Stimulated activated CD8-positive, alpha-beta memory T cell treated with anti-CD3 and anti-CD28 coated beads, Interleukin-15, amount 100 ng/mL, for 24 hours (primary cell): ENCODE results near the gene SNRNP70.
"Not testable (repeated sequence)": the region's sequence is repeated elsewhere in the genome, so short reads cannot be mapped to it uniquely, and the experiment has no call there.

Experiments used
- DNase-seq: peaks from one replicate; pipeline ENCODE4 v3.0.0-alpha.2; 2020; ENCODE audit warnings: low read depth

Gene SNRNP70

DNA sequence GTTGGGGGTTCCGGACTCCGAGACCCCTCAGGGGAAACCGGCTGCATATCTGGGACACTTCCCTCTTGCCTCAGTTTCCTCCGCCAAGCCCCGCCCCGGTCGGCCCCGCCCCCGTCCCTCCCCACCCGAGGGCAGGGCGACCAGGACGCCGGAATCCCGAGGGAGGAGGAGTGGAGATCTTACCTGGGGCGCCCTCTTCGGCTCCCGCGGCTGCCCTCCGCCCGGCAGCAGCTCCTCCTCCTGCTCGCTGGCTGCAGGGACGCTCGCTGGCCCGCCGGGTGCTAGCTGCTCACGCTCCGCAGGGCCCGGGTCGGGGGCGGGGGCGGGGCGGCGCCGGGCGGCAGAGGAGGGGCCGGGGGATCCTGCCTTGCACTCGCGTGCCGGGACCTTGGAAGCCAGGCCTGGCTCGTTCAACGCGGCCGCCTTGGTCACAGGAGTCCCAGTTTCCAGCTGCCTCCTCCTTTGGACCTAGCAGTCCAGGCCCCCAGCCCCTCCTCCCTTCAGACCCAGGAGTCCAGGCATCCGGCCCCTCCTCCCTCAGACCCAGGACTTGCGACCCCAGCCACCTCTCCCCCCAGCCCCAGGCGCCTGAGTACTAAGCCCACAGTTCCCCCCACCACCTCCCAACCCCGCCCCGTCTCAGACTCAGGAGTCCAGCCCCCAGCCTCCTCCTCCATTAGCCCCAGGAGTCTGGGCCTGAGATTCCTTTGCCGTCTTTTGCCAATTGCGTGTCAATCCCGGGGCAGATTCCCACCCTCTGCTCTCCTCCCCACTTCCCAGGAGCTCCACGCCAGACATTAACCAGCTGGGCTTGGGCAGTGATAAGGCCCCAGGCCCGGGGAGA, 20.3 kb upstream of the SNRNP70 start, which contains the start of gene NTF4:
TSS of gene NTF4 (minus strand) at position 51 of the 844 bp plus-strand sequence. CDS start 2,821 bp downstream, outside the sequence.
- DNase-seq, result no peak

DNA sequence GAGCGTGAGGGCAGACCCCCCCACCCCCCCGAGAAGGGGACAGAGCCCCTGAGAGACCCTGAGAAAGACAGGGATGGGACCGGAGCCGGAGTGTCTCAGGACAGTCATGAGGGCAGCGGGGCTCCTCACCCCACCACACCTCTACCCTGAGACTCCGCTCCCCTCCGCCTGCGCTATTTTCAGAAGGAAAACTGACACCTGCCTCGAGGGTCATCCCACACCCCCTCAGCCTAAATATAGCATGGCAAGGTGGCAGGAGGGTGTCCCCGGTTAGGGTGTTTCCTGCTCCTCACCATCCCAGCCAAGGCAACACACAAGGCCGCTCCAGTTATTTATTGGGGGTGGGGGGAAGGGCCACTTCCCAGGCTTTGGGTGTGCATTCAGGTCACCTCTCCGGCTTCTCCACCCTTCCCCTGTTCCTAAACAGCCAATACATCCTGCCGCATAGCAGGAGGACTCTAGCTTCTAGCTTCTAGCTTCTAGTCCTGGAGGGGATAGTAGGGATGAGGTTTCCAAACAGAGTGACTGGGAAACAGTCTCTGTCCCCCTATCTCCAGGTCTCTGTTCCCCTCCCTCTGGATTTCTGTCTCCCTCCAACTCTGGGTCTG, 19.2 kb upstream of the SNRNP70 start:
- no peak for DNase-seq

DNA sequence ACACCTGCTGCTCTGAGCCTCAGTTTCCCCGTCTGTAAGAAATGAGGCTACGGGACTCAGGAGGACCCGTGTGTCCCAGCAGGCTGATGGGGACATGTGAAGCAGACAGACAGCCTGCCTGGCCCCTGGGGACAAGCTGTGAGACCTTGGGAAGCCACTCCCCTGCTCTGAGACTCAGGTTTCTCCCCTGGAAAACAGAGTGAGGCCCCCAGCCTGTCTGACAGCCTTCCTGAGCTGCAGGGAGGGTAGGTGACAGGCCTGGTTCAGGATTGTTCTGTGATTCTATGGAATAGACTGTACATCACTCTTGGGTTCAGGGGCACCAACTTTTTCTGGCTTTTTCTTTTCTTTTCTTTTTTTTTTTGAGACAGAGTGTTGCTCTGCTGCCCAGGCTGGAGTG, 17.7 kb upstream of the SNRNP70 start:
- DNase-seq, result no peak

DNA sequence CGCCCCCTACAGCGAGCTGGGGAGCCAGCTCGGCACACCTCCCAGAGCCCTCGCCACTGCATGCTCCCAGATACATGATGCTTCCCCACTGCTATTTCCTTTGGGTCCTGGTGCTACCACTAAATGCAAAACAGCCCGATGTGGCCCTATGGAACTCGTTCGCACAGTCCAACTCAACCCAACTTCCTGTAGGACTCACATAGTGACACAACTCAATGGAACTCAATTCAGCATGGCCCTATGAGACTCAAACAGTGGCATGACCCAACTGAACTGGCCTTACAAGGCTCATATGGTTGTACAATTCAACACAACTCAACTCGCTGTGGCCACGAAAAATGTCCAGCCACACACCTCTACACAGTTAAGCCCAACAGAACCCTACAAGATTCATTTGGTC, 16.2 kb upstream of the SNRNP70 start:
- no peak for DNase-seq

GRCh38 chr19:49070416-49070815, 14.8 kb upstream of the SNRNP70 start:
- DNase-seq, result no peak

GRCh38 chr19:49071860-49072547, 13.2 kb upstream of the SNRNP70 start:
- DNase-seq, result no peak

GRCh38 chr19:49073514-49074378, 11.5 kb upstream of the SNRNP70 start:
- no peak for DNase-seq

GRCh38 chr19:49074869-49075268, 10.4 kb upstream of the SNRNP70 start:
- DNase-seq, result not testable (repeated sequence)

DNA sequence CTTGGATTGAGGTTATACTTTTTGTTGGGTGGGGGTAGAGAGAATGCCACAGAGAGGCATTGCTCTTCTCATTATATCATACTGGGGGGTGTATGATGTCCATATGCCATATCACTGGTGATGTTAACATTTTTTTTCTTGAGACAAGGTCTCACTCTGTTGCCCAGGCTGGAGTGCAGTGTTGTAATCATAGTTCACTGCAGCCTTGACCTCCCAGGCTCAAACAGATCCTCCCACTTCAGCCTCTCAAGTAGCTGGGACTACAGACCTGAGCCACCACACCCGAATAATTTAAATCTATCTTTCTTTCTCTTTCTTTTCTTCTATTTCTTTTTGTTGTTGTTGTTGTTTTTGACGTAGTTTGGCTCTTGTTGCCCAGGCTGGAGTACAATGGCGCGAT, 4.9 kb upstream of the SNRNP70 start:
- DNase-seq, result no peak

DNA sequence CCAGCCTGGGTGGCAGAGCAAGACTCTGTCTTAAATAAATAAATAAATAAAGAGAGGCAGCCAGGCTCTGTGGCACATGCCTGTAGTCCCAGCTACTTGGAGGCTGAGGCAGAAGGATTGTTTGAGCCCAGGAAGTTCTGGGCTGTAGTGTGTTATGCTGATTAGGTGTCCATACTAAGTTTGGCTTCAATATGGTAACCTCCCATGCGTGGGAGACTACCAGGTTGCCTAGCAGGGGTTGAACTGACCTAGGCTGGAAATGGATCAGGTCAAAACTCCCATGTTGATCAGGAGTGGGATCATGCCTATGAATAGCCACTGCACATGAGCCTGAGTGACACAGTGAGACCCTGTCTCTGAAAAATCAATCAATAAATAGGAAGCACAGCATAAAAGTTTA, 4.0 kb upstream of the SNRNP70 start:
- DNase-seq, result no peak

GRCh38 chr19:49084206-49085019, 838 bp upstream of the SNRNP70 start:
- DNase-seq, result no peak

DNA sequence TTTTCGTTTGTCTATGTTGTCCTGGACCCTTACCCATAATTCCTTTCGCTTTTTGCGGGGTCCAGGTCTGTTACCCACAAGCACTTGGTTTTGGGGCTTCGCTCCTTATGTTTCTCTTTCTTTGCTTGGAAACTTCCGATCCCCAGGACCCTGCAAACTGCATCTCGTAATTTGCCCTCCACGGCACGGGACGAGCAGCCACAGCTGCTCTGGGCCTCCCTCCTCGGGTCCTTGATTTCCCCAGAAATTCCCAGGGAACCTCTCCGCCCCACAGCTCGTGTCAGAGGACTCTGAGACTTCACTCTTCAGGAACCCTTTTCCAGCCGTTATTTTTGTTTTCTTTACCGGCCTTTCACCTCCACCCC, 599 bp downstream of the SNRNP70 start:
- no peak for DNase-seq

DNA sequence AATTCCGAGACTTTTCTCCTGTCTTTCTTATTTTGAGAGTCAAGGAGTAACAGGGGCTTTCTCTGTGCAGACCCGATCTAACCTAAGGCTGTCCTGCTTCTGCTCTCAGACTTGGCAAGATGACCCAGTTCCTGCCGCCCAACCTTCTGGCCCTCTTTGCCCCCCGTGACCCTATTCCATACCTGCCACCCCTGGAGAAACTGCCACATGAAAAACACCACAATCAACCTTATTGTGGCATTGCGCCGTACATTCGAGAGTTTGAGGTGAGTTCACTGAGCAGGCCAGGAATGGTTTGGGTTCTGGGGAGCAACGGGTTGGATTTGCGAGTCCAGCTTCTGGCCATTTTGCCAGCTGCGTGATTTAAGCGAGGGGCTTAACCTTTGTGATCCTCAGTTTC, 1.0 kb downstream of the SNRNP70 start:
- DNase-seq, result no peak

GRCh38 chr19:49091391-49092038, 6.3 kb downstream of the SNRNP70 start:
- no peak for DNase-seq

GRCh38 chr19:49092686-49093085, 7.4 kb downstream of the SNRNP70 start:
- no peak for DNase-seq

- no peak for DNase-seq
These were observed 9.5 kb downstream of the SNRNP70 start for GRCh38 chr19:49094505-49095482.

DNA sequence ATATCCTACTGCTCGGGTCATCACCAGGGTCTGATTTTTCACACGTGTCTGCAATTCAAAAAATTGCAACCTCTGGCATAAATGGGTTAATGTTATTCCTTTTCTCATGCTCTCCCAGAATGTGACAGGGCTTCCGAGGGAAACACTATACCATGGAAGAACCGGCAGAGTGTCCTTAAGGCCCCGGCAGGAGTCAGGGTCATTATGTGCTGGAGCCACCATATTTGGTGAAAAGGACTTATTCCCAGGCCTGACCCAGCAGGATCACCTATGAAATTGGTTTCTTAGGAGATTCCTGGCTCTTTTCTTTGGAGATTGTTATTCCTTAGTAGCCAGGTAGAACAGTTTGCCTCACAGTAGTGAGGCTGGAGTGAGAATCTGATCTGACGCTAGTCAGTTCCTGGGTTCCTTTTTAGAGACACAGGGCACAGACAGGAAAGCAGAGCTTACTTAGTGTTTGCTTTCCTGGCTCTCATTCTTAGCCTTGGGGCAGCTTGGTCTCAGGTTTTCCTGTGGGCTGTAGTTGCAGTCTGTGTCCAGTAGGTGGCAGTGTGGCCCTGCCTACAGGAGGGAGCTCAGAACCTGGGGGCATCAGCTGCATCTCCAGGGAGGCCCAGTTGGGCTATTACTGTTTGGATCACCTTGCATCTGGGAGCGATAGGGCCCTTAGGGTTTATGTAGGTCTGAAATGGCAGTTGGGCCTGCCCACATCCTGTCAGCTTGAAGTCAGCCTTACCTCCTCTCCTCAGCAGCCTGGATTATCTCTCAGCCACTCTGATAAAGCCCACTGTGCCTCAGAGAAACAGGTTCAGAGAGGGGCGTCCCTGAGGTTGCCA, 12.4 kb downstream of the SNRNP70 start:
- peak; percentile 40 for DNase-seq

DNA sequence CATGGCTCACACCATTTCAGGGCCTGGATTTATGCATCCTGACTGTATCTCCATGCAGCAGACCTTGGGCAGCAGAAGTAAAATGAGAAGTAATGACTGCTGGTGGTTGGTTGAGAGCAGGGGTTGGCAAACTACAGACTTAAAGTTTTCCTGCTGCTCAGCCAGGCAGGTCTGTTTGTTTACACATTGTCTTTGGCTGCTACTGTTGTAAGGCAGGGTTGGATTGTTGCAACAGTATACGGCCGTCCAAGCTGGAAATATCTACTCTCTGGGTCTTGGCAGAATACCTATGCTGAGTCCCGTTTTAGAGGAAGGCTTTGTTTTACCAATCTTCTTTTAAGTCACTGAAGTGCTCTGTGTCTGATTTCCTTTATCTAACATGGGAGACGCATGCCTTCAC, 13.5 kb downstream of the SNRNP70 start:
- no peak for DNase-seq

DNA sequence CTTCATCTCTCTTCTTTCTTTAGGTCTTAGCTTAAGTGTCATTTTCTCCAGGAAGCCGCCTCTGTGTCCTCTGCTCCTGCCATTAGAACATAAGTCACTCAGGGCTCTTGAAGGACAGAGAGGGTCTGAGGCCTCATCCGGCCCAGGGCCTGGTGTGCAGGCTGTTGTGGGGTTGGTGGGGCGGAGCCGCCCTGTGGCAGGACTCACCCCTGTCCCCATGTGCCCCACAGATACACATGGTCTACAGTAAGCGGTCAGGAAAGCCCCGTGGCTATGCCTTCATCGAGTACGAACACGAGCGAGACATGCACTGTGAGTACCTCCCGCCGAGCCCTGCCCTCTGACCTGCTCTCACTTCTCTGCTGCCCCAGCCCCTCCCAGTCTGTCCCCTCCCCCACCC, 15.9 kb downstream of the SNRNP70 start:
- DNase-seq, result no peak
